HG02642 (cell line): ENCODE results near the gene KRTAP13-2.

ENCODE experiments used
- ATAC-seq: cut with Tn5 transposase; IDR thresholded peaks from one replicate; pipeline ENCODE4 v1.9.1; 2021; ENCODE audit warnings: mild to moderate bottlenecking; ENCODE audit not compliant: unreplicated experiment, poor library complexity

Gene KRTAP13-2

GRCh38 chr21:30372139-30372770 lies at the start of gene KRTAP13-2:
Gene KRTAP13-2 (minus strand): TSS chr21:30372271. CDS start chr21:30372213, 58 bp downstream.
- ATAC-seq, result no peak

GRCh38 chr21:30415993-30416392 lies 43.9 kb upstream of the KRTAP13-2 start:
- ATAC-seq, result no peak

GRCh38 chr21:30408782-30409494 lies 36.9 kb upstream of the KRTAP13-2 start:
- no peak for ATAC-seq

- ATAC-seq, result no peak
Measured at GRCh38 chr21:30395731-30396130, 23.7 kb upstream of the KRTAP13-2 start, which contains the start of gene KRTAP13-1. Gene KRTAP13-1 (plus strand): TSS chr21:30396031. CDS start chr21:30396087, 56 bp downstream.

- ATAC-seq, result no peak
Measured at GRCh38 chr21:30391492-30392025, 19.5 kb upstream of the KRTAP13-2 start.

- ATAC-seq, result no peak
Measured at GRCh38 chr21:30382201-30382600, 10.1 kb upstream of the KRTAP13-2 start.

GRCh38 chr21:30355906-30356305 lies 16.2 kb downstream of the KRTAP13-2 start:
- no peak for ATAC-seq

GRCh38 chr21:30354308-30355005 lies 17.6 kb downstream of the KRTAP13-2 start:
- ATAC-seq, result no peak

GRCh38 chr21:30351534-30351933 lies 20.5 kb downstream of the KRTAP13-2 start:
- no peak for ATAC-seq

GRCh38 chr21:30349572-30349971 lies 22.5 kb downstream of the KRTAP13-2 start:
- no peak for ATAC-seq

- no peak for ATAC-seq
Measured at GRCh38 chr21:30348506-30348905, 23.6 kb downstream of the KRTAP13-2 start, which contains the start of gene KRTAP23-1. Gene KRTAP23-1 (minus strand): TSS chr21:30348606. CDS start chr21:30348606, 0 bp downstream.

- no peak for ATAC-seq
Measured at GRCh38 chr21:30345014-30345413, 27.1 kb downstream of the KRTAP13-2 start.

- no peak for ATAC-seq
Measured at GRCh38 chr21:30340714-30341573, 31.1 kb downstream of the KRTAP13-2 start.

- ATAC-seq, result no peak
Measured at GRCh38 chr21:30338717-30339116, 33.4 kb downstream of the KRTAP13-2 start.

- ATAC-seq, result no peak
Measured at GRCh38 chr21:30337772-30338171, 34.3 kb downstream of the KRTAP13-2 start.

- no peak for ATAC-seq
Measured at GRCh38 chr21:30337276-30337744, 34.8 kb downstream of the KRTAP13-2 start, which contains the start of gene KRTAP27-1. Gene KRTAP27-1 (minus strand): TSS chr21:30337694. CDS start chr21:30337668, 26 bp downstream.

GRCh38 chr21:30336596-30336995 lies 35.5 kb downstream of the KRTAP13-2 start:
- no peak for ATAC-seq

- ATAC-seq, result no peak
Measured at GRCh38 chr21:30333736-30334135, 38.3 kb downstream of the KRTAP13-2 start.

- no peak for ATAC-seq
Measured at GRCh38 chr21:30332681-30333080, 39.4 kb downstream of the KRTAP13-2 start.
